K562 (cell line): Measurements from ENCODE around the gene DAP.

Source experiments
- EZH2 ChIP-seq: IDR thresholded peaks from 2 replicates; pipeline ENCODE4 v1.6.1; 2012; ENCODE audit warnings: low read depth, mild to moderate bottlenecking, inconsistent platforms, low read length, borderline replicate concordance
- SP2 ChIP-seq: IDR thresholded peaks from 2 replicates; pipeline ENCODE4 v1.6.1; 2011; ENCODE audit warnings: mild to moderate bottlenecking, low read depth, low read length, moderate library complexity; ENCODE audit not compliant: poor library complexity, severe bottlenecking; ENCODE audit errors: extremely low read depth
- YBX1 ChIP-seq: fragments of 450-650 bp; IDR thresholded peaks from 2 replicates; pipeline ENCODE4 v1.7.1; 2016; ENCODE audit warnings: mild to moderate bottlenecking
- TF ChIP-seq, protein P1 (sequence below), 2 experiments: fragments of 450-650 bp in 1 of 2; IDR thresholded peaks; 2 replicates each; pipeline ENCODE4 v1.6.1; 2011 to 2017; ENCODE audit warnings: low read depth in 2 of 2, antibody characterized with exemption in 1 of 2, borderline replicate concordance in 1 of 2, low read length in 1 of 2, mild to moderate bottlenecking in 1 of 2, mixed read lengths in 1 of 2; ENCODE audit not compliant: control insufficient read depth in 1 of 2
- TF ChIP-seq, protein P2 (sequence below), 2 experiments: IDR thresholded peaks; 2 replicates each; pipeline ENCODE4 v1.6.1; 2011; ENCODE audit warnings: borderline replicate concordance in 1 of 2, control low read depth in 1 of 2, low read depth in 1 of 2, low read length in 1 of 2, mild to moderate bottlenecking in 1 of 2, mixed read lengths in 1 of 2, moderate library complexity in 1 of 2; ENCODE audit not compliant: insufficient read depth in 1 of 2, insufficient read length in 1 of 2, poor library complexity in 1 of 2, severe bottlenecking in 1 of 2; ENCODE audit errors: extremely low read depth in 1 of 2

DNA sequence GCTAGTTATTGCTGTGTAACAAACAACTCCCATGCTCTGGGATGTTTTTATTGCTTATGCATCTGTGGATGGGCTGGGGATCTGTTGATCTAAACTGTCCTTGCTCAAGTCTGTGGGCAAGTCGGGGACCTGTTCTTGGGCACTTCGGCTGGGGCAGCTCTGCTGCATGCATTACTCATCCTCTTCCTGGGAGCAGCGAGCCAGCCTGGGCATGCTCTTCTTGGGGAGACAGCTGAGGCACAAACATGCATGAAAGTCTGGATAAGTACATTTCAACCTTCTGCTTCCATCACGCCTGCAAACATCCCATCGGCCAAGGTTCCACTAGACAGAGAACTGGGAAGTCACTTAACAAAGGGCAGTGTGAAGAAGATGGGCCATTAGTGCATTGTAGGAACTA is 130.9 kb downstream of the DAP start:
- TF ChIP-seq YBX1 (no peak), EZH2 (no peak), SP2 (no peak)
- TF ChIP-seq, protein P1, sequence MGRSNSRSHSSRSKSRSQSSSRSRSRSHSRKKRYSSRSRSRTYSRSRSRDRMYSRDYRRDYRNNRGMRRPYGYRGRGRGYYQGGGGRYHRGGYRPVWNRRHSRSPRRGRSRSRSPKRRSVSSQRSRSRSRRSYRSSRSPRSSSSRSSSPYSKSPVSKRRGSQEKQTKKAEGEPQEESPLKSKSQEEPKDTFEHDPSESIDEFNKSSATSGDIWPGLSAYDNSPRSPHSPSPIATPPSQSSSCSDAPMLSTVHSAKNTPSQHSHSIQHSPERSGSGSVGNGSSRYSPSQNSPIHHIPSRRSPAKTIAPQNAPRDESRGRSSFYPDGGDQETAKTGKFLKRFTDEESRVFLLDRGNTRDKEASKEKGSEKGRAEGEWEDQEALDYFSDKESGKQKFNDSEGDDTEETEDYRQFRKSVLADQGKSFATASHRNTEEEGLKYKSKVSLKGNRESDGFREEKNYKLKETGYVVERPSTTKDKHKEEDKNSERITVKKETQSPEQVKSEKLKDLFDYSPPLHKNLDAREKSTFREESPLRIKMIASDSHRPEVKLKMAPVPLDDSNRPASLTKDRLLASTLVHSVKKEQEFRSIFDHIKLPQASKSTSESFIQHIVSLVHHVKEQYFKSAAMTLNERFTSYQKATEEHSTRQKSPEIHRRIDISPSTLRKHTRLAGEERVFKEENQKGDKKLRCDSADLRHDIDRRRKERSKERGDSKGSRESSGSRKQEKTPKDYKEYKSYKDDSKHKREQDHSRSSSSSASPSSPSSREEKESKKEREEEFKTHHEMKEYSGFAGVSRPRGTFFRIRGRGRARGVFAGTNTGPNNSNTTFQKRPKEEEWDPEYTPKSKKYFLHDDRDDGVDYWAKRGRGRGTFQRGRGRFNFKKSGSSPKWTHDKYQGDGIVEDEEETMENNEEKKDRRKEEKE (IDR thresholded peaks at IDR 0.05; ENCODE audit: borderline replicate concordance in 1 of 2, control insufficient read depth in 1 of 2, low read depth in 2 of 2, low read length in 1 of 2): no peak
- TF ChIP-seq, protein P2, sequence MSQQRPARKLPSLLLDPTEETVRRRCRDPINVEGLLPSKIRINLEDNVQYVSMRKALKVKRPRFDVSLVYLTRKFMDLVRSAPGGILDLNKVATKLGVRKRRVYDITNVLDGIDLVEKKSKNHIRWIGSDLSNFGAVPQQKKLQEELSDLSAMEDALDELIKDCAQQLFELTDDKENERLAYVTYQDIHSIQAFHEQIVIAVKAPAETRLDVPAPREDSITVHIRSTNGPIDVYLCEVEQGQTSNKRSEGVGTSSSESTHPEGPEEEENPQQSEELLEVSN (IDR thresholded peaks at IDR 0.05; ENCODE audit: borderline replicate concordance in 1 of 2, extremely low read depth in 1 of 2, insufficient read depth in 1 of 2, insufficient read length in 1 of 2, low read depth in 1 of 2, low read length in 1 of 2, poor library complexity in 1 of 2, severe bottlenecking in 1 of 2): no peak
